IgD-negative memory B cell (primary cell): Measurements from ENCODE around the gene SNRPA. TPM values are rescaled to one million over a fixed set of nuclear protein-coding genes. Genes with fewer than 3 reads are reported as not detected.
"Not testable (repeated sequence)": the region's sequence is repeated elsewhere in the genome, so short reads cannot be mapped to it uniquely, and the experiment has no call there.

Source experiments
- H3K27ac Mint-ChIP-seq, 3 donors: one replicate each; pipeline ENCODE4 v1.8.0; 2020 to 2022; ENCODE audit warnings: mild to moderate bottlenecking in 3 of 3, mixed read lengths in 3 of 3, moderate library complexity in 1 of 3
- H3K27me3 Mint-ChIP-seq: one replicate; pipeline ENCODE4 v1.8.0; 2021; ENCODE audit warnings: mixed read lengths
- H3K36me3 Mint-ChIP-seq: one replicate; pipeline ENCODE4 v1.8.0; 2020; ENCODE audit warnings: mild to moderate bottlenecking, mixed read lengths
- H3K4me1 Mint-ChIP-seq, 3 donors: one replicate each; pipeline ENCODE4 v1.8.0; 2020 to 2022; ENCODE audit warnings: mixed read lengths in 3 of 3, mild to moderate bottlenecking in 1 of 3
- H3K4me3 Mint-ChIP-seq, 4 donors: one replicate each; pipeline ENCODE4 v1.8.0; 2020 to 2022; ENCODE audit warnings: mild to moderate bottlenecking in 4 of 4, mixed read lengths in 4 of 4, moderate library complexity in 3 of 4
- H3K9me3 Mint-ChIP-seq, 3 donors: one replicate each; pipeline ENCODE4 v1.8.0; 2020 to 2021; ENCODE audit warnings: mixed read lengths in 3 of 3, mild to moderate bottlenecking in 1 of 3
- polyA plus RNA-seq: library from polyadenylated mRNA; unstranded; fragments of 300-500 nt; fragmentation: Illumina TruSeq; gene quantifications from one replicate; pipeline ENCODE4 v1.2.3, GENCODE V29; 2021

SNRPA gene
- polyA plus RNA-seq, 1 donor from 2014 or later, result 96.4 TPM

GRCh38 chr19:40811478-40812341 is 60.7 kb downstream of the SNRPA start:
- Mint-ChIP-seq H3K27ac (peak overlapping the region; percentile 86 to 95 (median 86)), H3K4me1 (peaks cover 24 to 32% (median 27%) of the 10 kb centered on the region in 3 donors), H3K27me3 (peaks cover 2% of the 10 kb centered on the region)

GRCh38 chr19:40812571-40812970 is 61.6 kb downstream of the SNRPA start:
- not testable (repeated sequence) for H3K36me3 Mint-ChIP-seq, H3K9me3 Mint-ChIP-seq, H3K27me3 Mint-ChIP-seq
- peak overlapping the region; percentile 88 to 99 (median 97) for H3K4me3 Mint-ChIP-seq
- H3K4me1 Mint-ChIP-seq, result peaks cover 18 to 26% (median 20%) of the 10 kb centered on the region in 3 donors
- H3K27ac Mint-ChIP-seq, result peak overlapping the region in 2 of 3 donors; percentile 86 to 95

More at GRCh38 chr19:40811478-40812341, 60.7 kb downstream of the SNRPA start:
- H3K36me3 Mint-ChIP-seq, result peaks cover 3% of the 10 kb centered on the region
- peak overlapping the region; percentile 88 to 99 (median 97) for H3K4me3 Mint-ChIP-seq
- H3K9me3 Mint-ChIP-seq, result no peaks in the 10 kb centered on the region

- Mint-ChIP-seq H3K36me3 (peaks cover 3% of the 10 kb centered on the region), H3K27ac (peak overlapping the region in 2 of 3 donors; percentile 35 to 95), H3K4me1 (peaks cover 16 to 25% (median 19%) of the 10 kb centered on the region in 3 donors), H3K27me3 (peaks cover 2% of the 10 kb centered on the region), H3K9me3 (no peaks in the 10 kb centered on the region), H3K4me3 (peak overlapping the region in 2 of 4 donors; percentile 97)
These were observed 62.2 kb downstream of the SNRPA start for GRCh38 chr19:40813182-40813581.

Other genes with a start within 250 kb of the SNRPA start
- gene SHKBP1, start 174.3 kb upstream of the SNRPA start, polyA plus RNA-seq, result 210 TPM
- gene LTBP4, start 149.8 kb upstream of the SNRPA start, polyA plus RNA-seq, result 22.1 TPM
- 4.0 TPM for gene NUMBL, start 60.6 kb upstream of the SNRPA start, polyA plus RNA-seq
- gene COQ8B, start 34.3 kb upstream of the SNRPA start, polyA plus RNA-seq, result 24.2 TPM
- gene ITPKC, start 34.1 kb upstream of the SNRPA start, polyA plus RNA-seq, result 8.8 TPM
- gene ACTMAP, start 726 bp upstream of the SNRPA start, polyA plus RNA-seq, result 4.9 TPM
- gene MIA, start 24.3 kb downstream of the SNRPA start, polyA plus RNA-seq, result not detected
- gene RAB4B, start 27.0 kb downstream of the SNRPA start, polyA plus RNA-seq, result 141 TPM
- gene EGLN2, start 48.0 kb downstream of the SNRPA start, polyA plus RNA-seq, result 181 TPM
- gene CYP2A6, start 99.2 kb downstream of the SNRPA start, polyA plus RNA-seq, result not detected
- gene CYP2A7, start 131.0 kb downstream of the SNRPA start, polyA plus RNA-seq, result not detected
- gene CYP2B6, start 240.1 kb downstream of the SNRPA start, polyA plus RNA-seq, result not detected